ENCODE data around the gene PIK3R5.

DNA sequence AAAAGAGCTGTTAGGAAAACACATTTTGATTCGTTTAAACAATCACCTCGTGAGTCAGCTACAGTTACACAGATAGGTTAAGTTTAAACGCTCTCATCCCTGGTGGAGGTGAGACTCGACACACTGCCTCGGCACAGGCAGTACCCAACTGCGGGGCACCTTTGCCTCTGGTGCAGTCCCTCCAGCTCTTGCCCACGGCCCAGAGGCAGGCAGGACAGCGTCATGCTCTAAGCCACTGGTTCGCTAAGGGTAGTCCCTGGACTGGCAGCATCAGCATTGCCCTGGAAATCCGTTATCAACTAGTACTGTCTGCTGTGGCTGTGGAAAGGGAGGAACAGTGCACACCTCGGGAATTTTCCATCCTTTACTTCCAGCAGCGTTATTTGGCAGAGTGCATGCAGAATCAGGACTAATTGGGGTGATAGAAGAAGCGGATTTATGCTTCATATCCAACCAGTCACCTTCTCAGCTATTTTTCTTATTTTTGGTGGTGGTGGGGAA is 94.4 kb downstream of the PIK3R5 start:
- TF ChIP-seq, protein P1, sequence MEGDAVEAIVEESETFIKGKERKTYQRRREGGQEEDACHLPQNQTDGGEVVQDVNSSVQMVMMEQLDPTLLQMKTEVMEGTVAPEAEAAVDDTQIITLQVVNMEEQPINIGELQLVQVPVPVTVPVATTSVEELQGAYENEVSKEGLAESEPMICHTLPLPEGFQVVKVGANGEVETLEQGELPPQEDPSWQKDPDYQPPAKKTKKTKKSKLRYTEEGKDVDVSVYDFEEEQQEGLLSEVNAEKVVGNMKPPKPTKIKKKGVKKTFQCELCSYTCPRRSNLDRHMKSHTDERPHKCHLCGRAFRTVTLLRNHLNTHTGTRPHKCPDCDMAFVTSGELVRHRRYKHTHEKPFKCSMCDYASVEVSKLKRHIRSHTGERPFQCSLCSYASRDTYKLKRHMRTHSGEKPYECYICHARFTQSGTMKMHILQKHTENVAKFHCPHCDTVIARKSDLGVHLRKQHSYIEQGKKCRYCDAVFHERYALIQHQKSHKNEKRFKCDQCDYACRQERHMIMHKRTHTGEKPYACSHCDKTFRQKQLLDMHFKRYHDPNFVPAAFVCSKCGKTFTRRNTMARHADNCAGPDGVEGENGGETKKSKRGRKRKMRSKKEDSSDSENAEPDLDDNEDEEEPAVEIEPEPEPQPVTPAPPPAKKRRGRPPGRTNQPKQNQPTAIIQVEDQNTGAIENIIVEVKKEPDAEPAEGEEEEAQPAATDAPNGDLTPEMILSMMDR (IDR thresholded peaks at IDR 0.05 in 2 of 3, conservative IDR thresholded peaks at IDR 0.05 in 1 of 3; ENCODE audit: borderline replicate concordance in 1 of 3, insufficient read depth in 1 of 3, low read depth in 2 of 3, low read length in 2 of 3) = no peak
- TF ChIP-seq, protein P2, sequence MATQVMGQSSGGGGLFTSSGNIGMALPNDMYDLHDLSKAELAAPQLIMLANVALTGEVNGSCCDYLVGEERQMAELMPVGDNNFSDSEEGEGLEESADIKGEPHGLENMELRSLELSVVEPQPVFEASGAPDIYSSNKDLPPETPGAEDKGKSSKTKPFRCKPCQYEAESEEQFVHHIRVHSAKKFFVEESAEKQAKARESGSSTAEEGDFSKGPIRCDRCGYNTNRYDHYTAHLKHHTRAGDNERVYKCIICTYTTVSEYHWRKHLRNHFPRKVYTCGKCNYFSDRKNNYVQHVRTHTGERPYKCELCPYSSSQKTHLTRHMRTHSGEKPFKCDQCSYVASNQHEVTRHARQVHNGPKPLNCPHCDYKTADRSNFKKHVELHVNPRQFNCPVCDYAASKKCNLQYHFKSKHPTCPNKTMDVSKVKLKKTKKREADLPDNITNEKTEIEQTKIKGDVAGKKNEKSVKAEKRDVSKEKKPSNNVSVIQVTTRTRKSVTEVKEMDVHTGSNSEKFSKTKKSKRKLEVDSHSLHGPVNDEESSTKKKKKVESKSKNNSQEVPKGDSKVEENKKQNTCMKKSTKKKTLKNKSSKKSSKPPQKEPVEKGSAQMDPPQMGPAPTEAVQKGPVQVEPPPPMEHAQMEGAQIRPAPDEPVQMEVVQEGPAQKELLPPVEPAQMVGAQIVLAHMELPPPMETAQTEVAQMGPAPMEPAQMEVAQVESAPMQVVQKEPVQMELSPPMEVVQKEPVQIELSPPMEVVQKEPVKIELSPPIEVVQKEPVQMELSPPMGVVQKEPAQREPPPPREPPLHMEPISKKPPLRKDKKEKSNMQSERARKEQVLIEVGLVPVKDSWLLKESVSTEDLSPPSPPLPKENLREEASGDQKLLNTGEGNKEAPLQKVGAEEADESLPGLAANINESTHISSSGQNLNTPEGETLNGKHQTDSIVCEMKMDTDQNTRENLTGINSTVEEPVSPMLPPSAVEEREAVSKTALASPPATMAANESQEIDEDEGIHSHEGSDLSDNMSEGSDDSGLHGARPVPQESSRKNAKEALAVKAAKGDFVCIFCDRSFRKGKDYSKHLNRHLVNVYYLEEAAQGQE (IDR thresholded peaks at IDR 0.05; ENCODE audit: low read depth) = no peak
- TF ChIP-seq, protein P3, sequence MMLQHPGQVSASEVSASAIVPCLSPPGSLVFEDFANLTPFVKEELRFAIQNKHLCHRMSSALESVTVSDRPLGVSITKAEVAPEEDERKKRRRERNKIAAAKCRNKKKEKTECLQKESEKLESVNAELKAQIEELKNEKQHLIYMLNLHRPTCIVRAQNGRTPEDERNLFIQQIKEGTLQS (IDR thresholded peaks at IDR 0.05) = no peak
- no peak for TF ChIP-seq POLR2AphosphoS5 (IDR thresholded peaks at IDR 0.05; ENCODE audit: low read depth, low read length)
- no peak for TF ChIP-seq YY1 (IDR thresholded peaks at IDR 0.05; ENCODE audit: extremely low read depth, insufficient replicate concordance, low read depth, low read length)
- no peak for TF ChIP-seq TCF7L2 (IDR thresholded peaks at IDR 0.05; ENCODE audit: borderline replicate concordance, extremely low read depth, insufficient read depth, insufficient read length)
- no peak for TF ChIP-seq POLR2A (IDR thresholded peaks at IDR 0.05; ENCODE audit: borderline replicate concordance, extremely low read depth, insufficient read depth, insufficient read length)
- TF ChIP-seq ZFX (IDR thresholded peaks at IDR 0.05) = no peak
- TF ChIP-seq CEBPB (IDR thresholded peaks at IDR 0.05; ENCODE audit: low read depth) = no peak

All from HCT116 (cell line).